Choroid plexus epithelial cell (primary cell): Measurements from ENCODE around the gene HLX.
A peak's percentile ranks its signal among the peaks of the same experiment; 100 is the strongest.

ENCODE experiments used
- DNase-seq: peaks from one replicate; pipeline ENCODE4 v3.0.0-alpha.2; 2010; ENCODE audit warnings: low read depth
- H3K4me3 ChIP-seq: 2 replicates; pipeline ENCODE4 v1.5.1; 2011; ENCODE audit warnings: low read depth, mild to moderate bottlenecking, control low read depth, low read length, moderate library complexity
- TF ChIP-seq, protein P1 (sequence below): conservative IDR thresholded peaks from 2 replicates; pipeline ENCODE4 v1.5.1; 2011; ENCODE audit warnings: low read depth, mild to moderate bottlenecking, control low read depth, inconsistent platforms, low read length, moderate library complexity

HLX gene, protein sequence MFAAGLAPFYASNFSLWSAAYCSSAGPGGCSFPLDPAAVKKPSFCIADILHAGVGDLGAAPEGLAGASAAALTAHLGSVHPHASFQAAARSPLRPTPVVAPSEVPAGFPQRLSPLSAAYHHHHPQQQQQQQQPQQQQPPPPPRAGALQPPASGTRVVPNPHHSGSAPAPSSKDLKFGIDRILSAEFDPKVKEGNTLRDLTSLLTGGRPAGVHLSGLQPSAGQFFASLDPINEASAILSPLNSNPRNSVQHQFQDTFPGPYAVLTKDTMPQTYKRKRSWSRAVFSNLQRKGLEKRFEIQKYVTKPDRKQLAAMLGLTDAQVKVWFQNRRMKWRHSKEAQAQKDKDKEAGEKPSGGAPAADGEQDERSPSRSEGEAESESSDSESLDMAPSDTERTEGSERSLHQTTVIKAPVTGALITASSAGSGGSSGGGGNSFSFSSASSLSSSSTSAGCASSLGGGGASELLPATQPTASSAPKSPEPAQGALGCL

DNA sequence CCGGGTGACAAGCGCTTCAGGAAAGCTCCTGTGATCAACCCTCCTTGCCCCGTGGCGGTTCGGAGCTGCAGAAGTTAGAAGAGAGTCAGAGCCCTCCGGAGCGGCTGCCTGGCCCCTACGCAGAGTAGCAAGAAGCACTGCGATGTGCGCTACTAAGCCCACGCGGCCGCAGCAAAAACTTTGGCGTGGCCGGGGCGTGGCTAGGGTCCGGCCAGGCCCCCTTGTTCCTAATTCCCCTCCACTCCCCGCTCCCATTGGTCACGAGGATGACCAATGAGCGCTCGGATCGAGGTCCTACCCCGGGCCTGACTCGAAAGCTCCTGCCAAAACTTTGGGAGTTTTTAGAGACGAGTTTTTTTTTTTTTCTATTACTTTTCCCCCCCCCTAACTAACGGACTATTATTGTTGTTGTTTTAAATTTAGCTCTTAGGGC lies at the start of gene HLX:
Gene HLX, plus strand, starts transcription at position 368 of the 433 bp plus-strand sequence. CDS start 415 bp downstream, outside the sequence.
- H3K4me3 ChIP-seq = peak within 1 kb of the TSS; percentile 67
- TF ChIP-seq, protein P1, sequence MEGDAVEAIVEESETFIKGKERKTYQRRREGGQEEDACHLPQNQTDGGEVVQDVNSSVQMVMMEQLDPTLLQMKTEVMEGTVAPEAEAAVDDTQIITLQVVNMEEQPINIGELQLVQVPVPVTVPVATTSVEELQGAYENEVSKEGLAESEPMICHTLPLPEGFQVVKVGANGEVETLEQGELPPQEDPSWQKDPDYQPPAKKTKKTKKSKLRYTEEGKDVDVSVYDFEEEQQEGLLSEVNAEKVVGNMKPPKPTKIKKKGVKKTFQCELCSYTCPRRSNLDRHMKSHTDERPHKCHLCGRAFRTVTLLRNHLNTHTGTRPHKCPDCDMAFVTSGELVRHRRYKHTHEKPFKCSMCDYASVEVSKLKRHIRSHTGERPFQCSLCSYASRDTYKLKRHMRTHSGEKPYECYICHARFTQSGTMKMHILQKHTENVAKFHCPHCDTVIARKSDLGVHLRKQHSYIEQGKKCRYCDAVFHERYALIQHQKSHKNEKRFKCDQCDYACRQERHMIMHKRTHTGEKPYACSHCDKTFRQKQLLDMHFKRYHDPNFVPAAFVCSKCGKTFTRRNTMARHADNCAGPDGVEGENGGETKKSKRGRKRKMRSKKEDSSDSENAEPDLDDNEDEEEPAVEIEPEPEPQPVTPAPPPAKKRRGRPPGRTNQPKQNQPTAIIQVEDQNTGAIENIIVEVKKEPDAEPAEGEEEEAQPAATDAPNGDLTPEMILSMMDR = no peak
- peak; percentile 84 for DNase-seq

DNA sequence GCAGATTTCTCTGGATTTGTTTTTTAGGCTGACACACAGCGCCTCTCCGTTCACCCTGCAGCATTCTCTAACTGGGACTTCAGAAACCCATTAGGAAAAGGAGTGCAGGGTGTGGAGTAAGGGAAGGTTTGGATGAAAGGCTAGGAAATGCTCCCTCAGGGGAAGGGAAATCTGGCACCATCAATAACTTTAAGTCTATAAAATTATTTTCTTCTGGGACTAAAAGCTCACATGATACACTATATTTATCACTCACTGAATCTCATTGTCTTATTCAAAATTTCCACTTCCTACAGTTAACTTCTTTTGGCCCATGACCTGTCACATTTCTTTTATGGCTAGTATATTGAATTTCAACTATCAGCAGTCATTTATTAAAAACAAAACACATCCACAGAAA lies 45.8 kb upstream of the HLX start:
- no peak overlapping the region for H3K4me3 ChIP-seq
- no peak for DNase-seq
- TF ChIP-seq, protein P1 = no peak

DNA sequence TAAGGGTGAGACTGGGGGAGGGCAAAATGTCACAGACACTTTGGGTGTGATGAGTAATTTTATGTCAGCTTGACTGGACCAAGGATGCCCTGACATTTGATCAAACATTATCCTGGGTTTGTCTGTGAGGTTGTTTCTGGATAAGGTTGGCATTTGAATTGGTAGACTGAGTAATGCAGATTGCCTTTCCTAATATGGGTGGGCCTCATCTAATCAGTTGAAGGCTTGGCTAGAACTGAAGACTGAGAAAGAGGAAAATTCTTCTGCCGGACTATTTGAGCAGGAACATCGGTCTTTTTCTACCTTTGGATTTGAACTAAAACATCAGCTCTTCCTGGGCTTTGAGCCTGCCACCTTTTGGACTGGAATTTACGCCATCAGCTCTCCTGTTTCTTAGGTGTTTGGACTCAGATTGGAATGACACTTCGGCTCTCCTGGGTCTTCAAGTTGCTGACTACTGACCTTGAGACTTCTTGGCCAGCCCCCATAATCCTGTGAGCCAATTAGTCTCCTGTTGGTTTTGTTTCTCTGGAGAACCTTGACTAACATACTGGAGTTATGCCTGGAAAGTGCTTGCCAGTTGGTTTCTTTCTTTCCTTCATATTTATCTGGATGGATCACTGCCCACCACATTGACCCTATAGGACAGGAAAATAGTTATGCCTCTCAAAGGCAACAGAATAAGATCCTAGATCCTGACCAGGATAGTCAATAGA lies 44.9 kb upstream of the HLX start:
- TF ChIP-seq, protein P1 = no peak
- no peak for DNase-seq
- no peak overlapping the region for H3K4me3 ChIP-seq

DNA sequence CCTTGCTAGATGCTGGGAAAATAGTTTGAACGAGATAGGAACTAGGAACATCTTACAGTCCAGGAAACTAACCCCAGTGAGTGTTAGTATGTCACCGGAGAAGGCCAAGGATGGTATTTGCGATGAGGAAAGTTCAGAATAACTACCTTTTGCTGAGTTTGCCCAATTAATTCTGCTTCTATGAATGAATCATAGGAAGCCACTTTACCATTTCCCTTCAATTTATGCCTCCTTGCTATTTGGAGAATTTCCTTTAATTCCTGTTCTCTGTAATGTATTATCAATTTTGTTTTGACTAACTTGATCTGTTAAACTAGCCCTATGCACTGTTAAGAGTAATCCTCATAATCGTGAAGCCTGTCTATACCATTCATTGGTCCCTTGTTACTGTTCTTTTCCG lies 40.7 kb upstream of the HLX start:
- no peak for DNase-seq
- H3K4me3 ChIP-seq = no peak overlapping the region
- TF ChIP-seq, protein P1 = no peak

DNA sequence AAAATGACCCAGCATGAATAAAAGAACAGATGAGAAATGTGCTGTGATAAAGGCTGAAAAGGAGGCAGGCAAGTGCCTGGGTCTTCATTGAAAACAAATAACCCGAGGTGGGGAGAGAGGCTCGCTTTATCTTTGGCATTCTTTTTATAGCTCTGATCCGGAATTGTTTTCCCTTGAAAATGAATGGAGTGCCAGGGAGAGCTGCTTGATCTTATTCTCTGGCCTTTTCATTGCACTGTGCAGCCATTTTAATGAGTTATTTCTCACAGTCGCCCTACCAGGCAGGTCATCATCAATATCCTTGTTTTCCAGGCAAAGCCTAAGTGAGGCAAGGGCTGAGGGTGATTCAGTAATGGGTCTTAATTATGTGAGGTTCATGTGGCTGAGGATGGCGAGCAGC lies 39.8 kb upstream of the HLX start:
- no peak overlapping the region for H3K4me3 ChIP-seq
- DNase-seq = no peak
- TF ChIP-seq, protein P1 = no peak

DNA sequence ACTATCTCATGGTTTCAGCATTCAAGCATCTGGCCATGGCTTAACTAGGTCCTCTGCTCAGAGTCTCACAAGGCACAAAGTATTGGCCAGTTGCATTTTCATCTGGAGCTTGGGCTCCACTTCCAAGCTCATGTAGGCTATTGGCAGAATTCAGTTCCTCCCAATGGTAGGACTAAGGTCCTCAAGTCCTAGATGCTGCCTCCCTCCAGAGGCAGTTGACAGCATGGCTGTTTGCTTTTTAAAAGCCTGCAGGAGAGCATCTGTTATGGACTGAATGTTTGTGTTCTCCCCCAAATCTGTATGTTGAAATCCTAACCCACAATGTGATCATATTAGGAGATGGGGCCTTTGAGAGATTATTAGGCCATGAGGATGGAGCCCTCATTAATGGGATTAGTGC lies 38.0 kb upstream of the HLX start:
- TF ChIP-seq, protein P1 = no peak
- no peak overlapping the region for H3K4me3 ChIP-seq
- no peak for DNase-seq
